GM23248 (cell line): ENCODE data around the gene GLRX2. TPM values are rescaled to one million over a fixed set of nuclear protein-coding genes. Genes with fewer than 3 reads are reported as not detected.

Experiments used
- DNase-seq: peaks from one replicate; pipeline ENCODE4 v3.0.0-alpha.2; 2015
- H2AFZ ChIP-seq: fragments of 200-600 bp; sonication (generic); 2 replicates; pipeline ENCODE4 v1.6.1; 2016; ENCODE audit warnings: antibody characterized with exemption
- H3F3A ChIP-seq: fragments of 200-600 bp; sonication (generic); 2 replicates; pipeline ENCODE4 v1.6.1; 2016; ENCODE audit warnings: mild to moderate bottlenecking, antibody characterized with exemption, mixed run types; ENCODE audit not compliant: insufficient read depth
- H3K27ac ChIP-seq: fragments of 200-600 bp; sonication (generic); 2 replicates; pipeline ENCODE4 v1.5.1; 2016; ENCODE audit warnings: mild to moderate bottlenecking
- H3K27me3 ChIP-seq: fragments of 200-600 bp; sonication (generic); replicated peaks from 2 replicates; pipeline ENCODE4 v1.6.1; 2016; ENCODE audit warnings: mild to moderate bottlenecking; ENCODE audit not compliant: insufficient read depth
- H3K36me3 ChIP-seq: fragments of 200-600 bp; sonication (generic); 2 replicates; pipeline ENCODE4 v1.6.1; 2016; ENCODE audit warnings: low read depth, mild to moderate bottlenecking
- H3K4me1 ChIP-seq: fragments of 200-600 bp; sonication (generic); 2 replicates; pipeline ENCODE4 v1.6.1; 2016; ENCODE audit warnings: mild to moderate bottlenecking; ENCODE audit not compliant: insufficient read depth
- H3K4me2 ChIP-seq: fragments of 200-600 bp; sonication (generic); one replicate; pipeline ENCODE4 v1.6.1; 2016; ENCODE audit warnings: mild to moderate bottlenecking; ENCODE audit not compliant: unreplicated experiment
- H3K4me3 ChIP-seq: fragments of 200-600 bp; sonication (generic); 2 replicates; pipeline ENCODE4 v1.5.1; 2016; ENCODE audit warnings: mild to moderate bottlenecking
- H3K79me2 ChIP-seq: fragments of 200-600 bp; sonication (generic); 2 replicates; pipeline ENCODE4 v1.6.1; 2016; ENCODE audit warnings: mild to moderate bottlenecking; ENCODE audit not compliant: insufficient read depth
- H3K9ac ChIP-seq: fragments of 200-600 bp; sonication (generic); 2 replicates; pipeline ENCODE4 v1.6.1; 2016; ENCODE audit warnings: mild to moderate bottlenecking
- H3K9me2 ChIP-seq: fragments of 200-600 bp; sonication (generic); 2 replicates; pipeline ENCODE4 v1.6.1; 2016; ENCODE audit warnings: mixed run types, mild to moderate bottlenecking, moderate library complexity; ENCODE audit not compliant: insufficient read depth
- H3K9me3 ChIP-seq: fragments of 200-600 bp; sonication (generic); one replicate; pipeline ENCODE4 v1.6.1; 2017; ENCODE audit warnings: low read depth
- H4K20me1 ChIP-seq: fragments of 200-600 bp; sonication (generic); 2 replicates; pipeline ENCODE4 v1.6.0; 2016; ENCODE audit not compliant: insufficient read depth
- EZH2 ChIP-seq: fragments of 200-600 bp; sonication (generic); IDR thresholded peaks from 2 replicates; pipeline ENCODE4 v1.6.1; 2018; ENCODE audit warnings: antibody characterized with exemption, mild to moderate bottlenecking; ENCODE audit not compliant: insufficient read depth, poor library complexity, severe bottlenecking
- EZH2phosphoT487 ChIP-seq: fragments of 200-600 bp; sonication (generic); IDR thresholded peaks from 2 replicates; pipeline ENCODE4 v1.6.1; 2018; ENCODE audit warnings: antibody characterized with exemption, moderate library complexity, mild to moderate bottlenecking, low read depth; ENCODE audit not compliant: insufficient read depth
- WGBS, 2 experiments: methylation state at CpG; one replicate each; pipeline ENCODE4 v1.1.6; 2015 to 2017; ENCODE audit warnings: low lambda C conversion rate in 2 of 2, low coverage in 1 of 2; ENCODE audit errors: missing lambda C conversion rate in 2 of 2; 5-methylcytosine and 5-hydroxymethylcytosine counted together
- in situ Hi-C: fragments of 300-500 bp; cut with MboI; formaldehyde crosslinking; loops from 2 replicates; pipeline ENCODE4 v1.15.0; 2020
- polyA plus RNA-seq: library from polyadenylated mRNA; unstranded; fragments of >200 nt; fragmentation: Nextera tagmentation; extraction: Ambion mirVana; gene quantifications from 2 replicates; pipeline ENCODE4 v1.2.1, GENCODE V29; 2016
- total RNA-seq: library from RNA; depleted of rRNA; stranded (reverse); fragments of >200 nt; shearing (Covaris generic); gene quantifications from 2 replicates; pipeline ENCODE4 v1.2.3, GENCODE V29; 2014

GLRX2 gene
- total and polyA plus RNA-seq, 2 experiments from 2014 or later = 10.7 to 57.5 TPM

- Histone ChIP-seq H3K4me2 (no peak overlapping the region), H3F3A (peaks cover 5% of the 10 kb centered on the region; the same call in 1 of the 2 replicates), H3K4me1 (no peaks in the 10 kb centered on the region), H3K79me2 (peaks cover 8% of the 10 kb centered on the region), H3K4me3 (no peak overlapping the region), H3K36me3 (peaks cover 43% of the 10 kb centered on the region), H3K27me3 (no peaks in the 10 kb centered on the region), H3K9me3 (no peaks in the 10 kb centered on the region), H3K9ac (no peak overlapping the region), H2AFZ (no peak overlapping the region), H4K20me1 (no peaks in the 10 kb centered on the region), H3K27ac (no peak overlapping the region), H3K9me2 (no peaks in the 10 kb centered on the region)
- no peak for DNase-seq
- in situ Hi-C loops = no loop called here
- no peak for TF ChIP-seq EZH2
- no peak for TF ChIP-seq EZH2phosphoT487
- WGBS, 2 experiments = 89 to 90% methylated on average over 6 of the region's 6 CpGs
Measured at GRCh38 chr1:193083365-193084088, 21.7 kb downstream of the GLRX2 start.

- DNase-seq = no peak
- no peaks in the 10 kb centered on the region for H3K4me1 ChIP-seq
- TF ChIP-seq EZH2phosphoT487 (no peak), EZH2 (no peak)
- H3K9ac ChIP-seq = no peak overlapping the region
- H3K4me3 ChIP-seq = no peak overlapping the region
- H3K9me3 ChIP-seq = no peaks in the 10 kb centered on the region
- H3K27ac ChIP-seq = no peak overlapping the region
- H4K20me1 ChIP-seq = no peaks in the 10 kb centered on the region
- WGBS, 2 experiments = 73 to 74% methylated on average over 3 of the region's 3 CpGs
- H2AFZ ChIP-seq = no peak overlapping the region
- peaks cover 13% of the 10 kb centered on the region for H3F3A ChIP-seq
- H3K36me3 ChIP-seq = peaks cover 52% of the 10 kb centered on the region
- H3K79me2 ChIP-seq = peaks cover 32% of the 10 kb centered on the region
- H3K4me2 ChIP-seq = no peak overlapping the region
- H3K9me2 ChIP-seq = no peaks in the 10 kb centered on the region
- no peaks in the 10 kb centered on the region for H3K27me3 ChIP-seq
- in situ Hi-C loops = no loop called here
Measured at GRCh38 chr1:193079187-193079586, 26.0 kb downstream of the GLRX2 start.

- peaks cover 44% of the 10 kb centered on the region for H3K36me3 ChIP-seq
Measured at GRCh38 chr1:193077991-193078390, 27.2 kb downstream of the GLRX2 start.

GRCh38 chr1:193070942-193071341, 34.3 kb downstream of the GLRX2 start:
- peaks cover 5% of the 10 kb centered on the region; the same call in 1 of the 2 replicates for H3K36me3 ChIP-seq
- no peak for DNase-seq
- H3K9me3 ChIP-seq = no peaks in the 10 kb centered on the region
- H3K9ac ChIP-seq = no peak overlapping the region
- H3K4me3 ChIP-seq = no peak overlapping the region
- H4K20me1 ChIP-seq = no peaks in the 10 kb centered on the region
- WGBS, 2 experiments = 81 to 89% methylated on average over 5 of the region's 5 CpGs
- no peak overlapping the region for H3K27ac ChIP-seq
- no peaks in the 10 kb centered on the region for H3K4me1 ChIP-seq
- H3K27me3 ChIP-seq = no peaks in the 10 kb centered on the region
- H3K79me2 ChIP-seq = peaks cover 89% of the 10 kb centered on the region
- H2AFZ ChIP-seq = no peak overlapping the region
- H3K9me2 ChIP-seq = no peaks in the 10 kb centered on the region
- TF ChIP-seq EZH2phosphoT487 = no peak
- no peak for TF ChIP-seq EZH2
- no peak overlapping the region for H3K4me2 ChIP-seq
- in situ Hi-C loops = no loop called here
- peaks cover 4% of the 10 kb centered on the region; the same call in 1 of the 2 replicates for H3F3A ChIP-seq

More at GRCh38 chr1:193077991-193078390, 27.2 kb downstream of the GLRX2 start:
- Histone ChIP-seq H3K79me2 (peaks cover 37% of the 10 kb centered on the region), H3K4me2 (no peak overlapping the region), H3K9me3 (no peaks in the 10 kb centered on the region), H3K4me3 (no peak overlapping the region), H3K27me3 (no peaks in the 10 kb centered on the region), H3K27ac (no peak overlapping the region), H2AFZ (no peak overlapping the region), H4K20me1 (no peaks in the 10 kb centered on the region), H3K9me2 (no peaks in the 10 kb centered on the region), H3K4me1 (no peaks in the 10 kb centered on the region), H3K9ac (no peak overlapping the region), H3F3A (peaks cover 13% of the 10 kb centered on the region)
- in situ Hi-C loops = no loop called here
- TF ChIP-seq EZH2 = no peak
- TF ChIP-seq EZH2phosphoT487 = no peak
- DNase-seq = peak; percentile 24
